Ascending aorta (tissue), 2 donors: Measurements from ENCODE around the gene CREB5. TPM values are rescaled to one million over a fixed set of nuclear protein-coding genes. Genes with fewer than 3 reads are reported as not detected.

Experiments
- DNase-seq, 2 donors: peaks; one replicate each; pipeline ENCODE4 v3.0.0-alpha.2; 2019; ENCODE audit warnings: low spot score in 2 of 2
- H3K27ac ChIP-seq, 2 donors: fragments of 200-600 bp; sonication (generic); one replicate each; pipeline ENCODE4 v1.5.1; 2016 to 2017; ENCODE audit warnings: mild to moderate bottlenecking in 1 of 2
- H3K27me3 ChIP-seq: fragments of 200-600 bp; sonication (generic); one replicate; pipeline ENCODE4 v1.5.1; 2017
- H3K36me3 ChIP-seq, 2 donors: fragments of 200-600 bp; sonication (generic); one replicate each; pipeline ENCODE4 v1.5.1; 2016
- H3K4me1 ChIP-seq, 2 donors: fragments of 200-600 bp; sonication (generic); one replicate each; pipeline ENCODE4 v1.5.1; 2016 to 2017; ENCODE audit warnings: mild to moderate bottlenecking in 1 of 2
- H3K4me3 ChIP-seq, 2 donors: fragments of 200-600 bp; sonication (generic); one replicate each; pipeline ENCODE4 v1.5.1; 2016 to 2017; ENCODE audit warnings: mild to moderate bottlenecking in 1 of 2
- H3K9me3 ChIP-seq, 2 donors: fragments of 200-600 bp; sonication (generic); one replicate each; pipeline ENCODE4 v1.5.1; 2016
- intact Hi-C: fragments of 100-400 bp; cut with DNase I; formaldehyde crosslinking; loops from one replicate; pipeline ENCODE4 v1.15.1; 2023
- total RNA-seq: library from RNA; depleted of rRNA; stranded (reverse); fragments of >200 nt; gene quantifications from one replicate; pipeline ENCODE4 v1.1.0, GENCODE V29; 2016
- TF ChIP-seq, protein P1 (sequence below), 3 experiments: fragments of 200-600 bp in 2 of 3; fragments of 450-650 bp in 1 of 3; sonication (generic) in 2 of 3; IDR thresholded peaks; one replicate each; pipeline ENCODE4 v1.5.1; 2016 to 2019; ENCODE audit warnings: antibody characterized with exemption in 3 of 3, mild to moderate bottlenecking in 1 of 3, moderate library complexity in 1 of 3

Gene CREB5
- total RNA-seq, 1 donor from 2014 or later = 143 TPM

DNA sequence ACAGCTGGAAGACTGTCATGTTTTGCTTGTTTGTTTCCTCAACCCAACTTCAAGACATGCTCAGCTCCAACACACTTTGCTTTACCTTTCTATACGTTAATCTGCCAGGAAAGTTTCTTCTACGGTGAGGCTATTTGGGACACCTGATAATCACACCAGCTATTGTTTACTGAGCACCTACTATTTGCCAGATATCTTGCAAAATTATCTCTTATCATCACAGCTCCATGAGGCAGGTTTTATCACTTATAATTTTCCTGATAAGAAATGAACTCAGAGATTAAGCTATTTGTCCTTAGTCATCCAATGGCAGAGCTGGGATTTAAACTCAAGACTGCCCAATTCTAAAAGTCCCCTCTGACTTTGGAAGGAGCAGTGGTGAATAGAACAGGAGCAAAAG, 117.4 kb downstream of the CREB5 start:
- intact Hi-C loops = no loop called here

DNA sequence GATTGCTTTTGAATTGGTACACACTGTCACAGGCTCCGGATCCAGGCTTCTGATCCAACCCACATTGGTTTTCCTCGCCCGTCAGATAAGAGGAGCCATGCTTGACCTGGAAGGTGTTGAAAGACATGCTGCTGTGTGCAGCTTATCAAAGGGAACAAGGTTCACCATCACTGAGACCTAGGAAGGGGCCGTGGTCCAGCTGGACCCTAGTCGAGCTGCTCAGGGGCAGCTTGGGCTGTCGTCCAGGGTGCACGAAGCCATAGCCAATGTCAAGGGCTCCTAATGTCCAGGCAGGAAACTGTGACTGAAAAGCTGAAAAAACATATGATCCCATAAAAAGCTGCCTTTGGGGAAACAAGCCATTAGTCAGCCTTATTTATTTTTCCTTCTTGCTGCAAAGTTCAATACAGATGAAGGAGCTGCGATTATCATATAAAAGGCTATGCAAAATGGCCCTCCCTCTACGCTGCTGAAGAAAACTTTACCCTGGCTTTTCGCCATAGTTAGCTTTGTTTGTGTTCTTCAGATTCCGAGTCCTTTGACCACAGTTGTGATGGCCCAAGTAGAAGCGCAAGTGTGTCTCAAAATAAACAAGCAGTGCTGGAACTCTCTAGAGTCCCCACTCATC, 118.0 kb downstream of the CREB5 start:
- intact Hi-C loops = no loop called here
- TF ChIP-seq, protein P1, sequence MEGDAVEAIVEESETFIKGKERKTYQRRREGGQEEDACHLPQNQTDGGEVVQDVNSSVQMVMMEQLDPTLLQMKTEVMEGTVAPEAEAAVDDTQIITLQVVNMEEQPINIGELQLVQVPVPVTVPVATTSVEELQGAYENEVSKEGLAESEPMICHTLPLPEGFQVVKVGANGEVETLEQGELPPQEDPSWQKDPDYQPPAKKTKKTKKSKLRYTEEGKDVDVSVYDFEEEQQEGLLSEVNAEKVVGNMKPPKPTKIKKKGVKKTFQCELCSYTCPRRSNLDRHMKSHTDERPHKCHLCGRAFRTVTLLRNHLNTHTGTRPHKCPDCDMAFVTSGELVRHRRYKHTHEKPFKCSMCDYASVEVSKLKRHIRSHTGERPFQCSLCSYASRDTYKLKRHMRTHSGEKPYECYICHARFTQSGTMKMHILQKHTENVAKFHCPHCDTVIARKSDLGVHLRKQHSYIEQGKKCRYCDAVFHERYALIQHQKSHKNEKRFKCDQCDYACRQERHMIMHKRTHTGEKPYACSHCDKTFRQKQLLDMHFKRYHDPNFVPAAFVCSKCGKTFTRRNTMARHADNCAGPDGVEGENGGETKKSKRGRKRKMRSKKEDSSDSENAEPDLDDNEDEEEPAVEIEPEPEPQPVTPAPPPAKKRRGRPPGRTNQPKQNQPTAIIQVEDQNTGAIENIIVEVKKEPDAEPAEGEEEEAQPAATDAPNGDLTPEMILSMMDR (IDR thresholded peaks at IDR 0.05) = no peak
- Histone ChIP-seq H3K36me3 (no peaks in the 10 kb centered on the region), H3K9me3 (no peaks in the 10 kb centered on the region), H3K4me1 (peaks cover 0 to 15% of the 10 kb centered on the region in 2 donors), H3K27me3 (no peaks in the 10 kb centered on the region), H3K27ac (peak overlapping the region in 1 of 2 donors; percentile 47), H3K4me3 (peak overlapping the region in 1 of 2 donors; percentile 0)
- DNase-seq = no peak

More for the DNA sequence above, 117.4 kb downstream of the CREB5 start:
- TF ChIP-seq, protein P1 (IDR thresholded peaks at IDR 0.05) = no peak
- no peak for DNase-seq
- Histone ChIP-seq H3K27me3 (no peaks in the 10 kb centered on the region), H3K36me3 (no peaks in the 10 kb centered on the region), H3K4me3 (no peak overlapping the region), H3K27ac (peak overlapping the region in 1 of 2 donors; percentile 47), H3K9me3 (no peaks in the 10 kb centered on the region), H3K4me1 (peaks cover 0 to 15% of the 10 kb centered on the region in 2 donors)

DNA sequence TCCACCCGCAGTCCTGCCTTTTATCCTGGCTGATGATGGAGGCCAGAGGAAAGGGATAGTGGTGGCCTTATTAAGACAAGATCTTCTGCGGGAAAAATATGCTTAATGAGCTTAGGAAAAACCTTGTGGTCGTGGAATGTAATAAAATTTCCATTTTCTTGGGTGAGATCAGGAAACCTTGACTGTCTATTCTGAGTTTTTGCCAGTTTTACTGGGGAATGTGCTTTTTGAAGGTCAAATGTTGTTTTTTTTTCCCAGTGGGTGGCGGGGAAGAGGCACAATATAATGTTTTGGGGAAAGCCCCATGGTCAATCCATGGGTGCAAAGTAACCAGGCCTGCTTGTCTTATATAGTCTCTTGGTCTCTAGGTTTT, 118.5 kb downstream of the CREB5 start:
- Histone ChIP-seq H3K27ac (peak overlapping the region in 1 of 2 donors; percentile 47), H3K4me3 (no peak overlapping the region), H3K4me1 (peaks cover 0 to 15% of the 10 kb centered on the region in 2 donors), H3K36me3 (no peaks in the 10 kb centered on the region), H3K27me3 (no peaks in the 10 kb centered on the region), H3K9me3 (no peaks in the 10 kb centered on the region)
- TF ChIP-seq, protein P1 (IDR thresholded peaks at IDR 0.05) = no peak
- intact Hi-C loops = no loop called here
- DNase-seq = no peak

DNA sequence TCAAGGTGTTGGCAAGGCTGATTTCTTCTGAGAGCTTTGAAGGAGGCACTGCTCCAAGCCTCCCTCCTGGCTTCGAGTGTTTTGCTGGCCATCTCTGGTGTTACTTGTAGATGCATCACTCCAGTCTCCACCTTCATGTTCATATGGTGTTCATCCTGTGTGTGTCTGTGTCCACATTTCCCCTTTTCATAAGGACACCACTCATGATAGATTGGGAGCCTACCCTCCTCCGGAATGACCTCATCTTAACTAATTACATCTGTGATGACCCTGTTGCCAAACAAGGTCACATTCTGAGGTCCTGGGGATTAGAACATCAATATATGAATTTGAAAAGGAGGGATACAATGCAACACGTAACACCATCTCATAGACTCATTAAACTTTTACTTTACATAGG, 119.0 kb downstream of the CREB5 start:
- no peak overlapping the region for H3K27ac ChIP-seq
- TF ChIP-seq, protein P1 (IDR thresholded peaks at IDR 0.05) = no peak
- intact Hi-C loops = no loop called here
- no peaks in the 10 kb centered on the region for H3K36me3 ChIP-seq
- no peaks in the 10 kb centered on the region for H3K27me3 ChIP-seq
- H3K9me3 ChIP-seq = no peaks in the 10 kb centered on the region
- DNase-seq = no peak
- H3K4me1 ChIP-seq = peaks cover 0 to 15% of the 10 kb centered on the region in 2 donors
- H3K4me3 ChIP-seq = no peak overlapping the region

DNA sequence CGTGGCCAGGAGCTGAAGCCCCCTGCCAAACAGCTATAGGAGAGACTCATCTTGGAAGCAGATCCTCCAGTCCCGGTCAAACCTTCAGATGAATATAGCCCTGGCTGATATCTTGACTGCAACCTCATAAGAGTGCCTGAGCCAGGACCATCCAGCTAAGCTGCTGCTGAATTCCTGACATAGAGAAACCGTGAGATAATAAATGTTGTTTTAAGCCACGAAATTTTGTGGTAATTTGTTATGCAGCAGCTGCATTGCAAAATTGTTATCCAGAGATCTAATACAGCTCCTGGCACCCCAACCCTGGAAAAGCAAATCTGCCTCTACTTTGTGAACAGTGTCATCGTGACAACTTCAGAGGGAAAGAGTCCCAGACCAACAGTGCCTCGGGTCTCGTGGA, 119.9 kb downstream of the CREB5 start:
- H3K9me3 ChIP-seq = no peaks in the 10 kb centered on the region
- no peaks in the 10 kb centered on the region for H3K27me3 ChIP-seq
- no peak for DNase-seq
- intact Hi-C loops = no loop called here
- no peak overlapping the region for H3K4me3 ChIP-seq
- no peak overlapping the region for H3K27ac ChIP-seq
- no peaks in the 10 kb centered on the region for H3K36me3 ChIP-seq
- TF ChIP-seq, protein P1 (IDR thresholded peaks at IDR 0.05) = no peak
- peaks cover 0 to 15% of the 10 kb centered on the region in 2 donors for H3K4me1 ChIP-seq
